SK-N-MC (cell line): ENCODE data around the gene GPX4.

Source experiments
- DNase-seq: peaks from one replicate; pipeline ENCODE4 v3.0.0-alpha.2; 2011; ENCODE audit warnings: low read depth, low spot score
- H3K27ac ChIP-seq: fragments of 200-600 bp; sonication (generic); 2 replicates; pipeline ENCODE4 v1.5.1; 2016; ENCODE audit warnings: mixed run types
- H3K36me3 ChIP-seq: fragments of 200-600 bp; sonication (generic); 2 replicates; pipeline ENCODE4 v1.6.1; 2017; ENCODE audit warnings: antibody characterized with exemption, low read length, mixed read lengths; ENCODE audit not compliant: insufficient read depth
- H3K4me3 ChIP-seq: fragments of 200-600 bp; sonication (generic); 2 replicates; pipeline ENCODE4 v1.5.1; 2016
- H3K9ac ChIP-seq: fragments of 200-600 bp; sonication (generic); 2 replicates; pipeline ENCODE4 v1.8.0; 2017; ENCODE audit warnings: mixed run types, mixed read lengths; ENCODE audit not compliant: insufficient read length
- H3K9me3 ChIP-seq: fragments of 200-600 bp; sonication (generic); 2 replicates; pipeline ENCODE4 v1.6.1; 2017; ENCODE audit warnings: low read depth, mild to moderate bottlenecking, antibody characterized with exemption, low read length, moderate library complexity, mixed read lengths
- EZH2 ChIP-seq: fragments of 200-600 bp; sonication (generic); IDR thresholded peaks from one replicate; pipeline ENCODE4 v1.6.1; 2017; ENCODE audit warnings: antibody characterized with exemption
- FOXP2 ChIP-seq: optimal IDR thresholded peaks from 2 replicates; pipeline ENCODE3; 2011; ENCODE audit warnings: mild to moderate bottlenecking, moderate library complexity; ENCODE audit not compliant: insufficient read depth; ENCODE audit errors: extremely low read length, control extremely low read depth
- POLR2AphosphoS5 ChIP-seq: IDR thresholded peaks from 2 replicates; pipeline ENCODE4 v1.6.1; 2012; ENCODE audit warnings: mild to moderate bottlenecking, low read depth, low read length, borderline replicate concordance

GPX4 gene

GRCh38 chr19:1140272-1141027, 36.7 kb downstream of the GPX4 start:
- Histone ChIP-seq H3K36me3 (no peaks in the 10 kb centered on the region; the same call in 1 of the 2 replicates), H3K27ac (no peak overlapping the region), H3K9me3 (no peaks in the 10 kb centered on the region), H3K9ac (no peak overlapping the region), H3K4me3 (no peak overlapping the region)
- TF ChIP-seq FOXP2 (no peak), EZH2 (no peak), POLR2AphosphoS5 (no peak)
- no peak for DNase-seq

- TF ChIP-seq FOXP2 (no peak), POLR2AphosphoS5 (no peak), EZH2 (no peak)
- Histone ChIP-seq H3K27ac (no peak overlapping the region), H3K36me3 (no peaks in the 10 kb centered on the region; the same call in 1 of the 2 replicates), H3K4me3 (no peak overlapping the region), H3K9ac (no peak overlapping the region), H3K9me3 (no peaks in the 10 kb centered on the region)
- DNase-seq: no peak
Observed at GRCh38 chr19:1141944-1142343, 38.1 kb downstream of the GPX4 start.

- Histone ChIP-seq H3K4me3 (no peak overlapping the region), H3K36me3 (no peaks in the 10 kb centered on the region; the same call in 1 of the 2 replicates), H3K27ac (no peak overlapping the region), H3K9ac (no peak overlapping the region), H3K9me3 (no peaks in the 10 kb centered on the region)
- TF ChIP-seq POLR2AphosphoS5: no peak
- no peak for TF ChIP-seq EZH2
- TF ChIP-seq FOXP2: no peak
- DNase-seq: no peak
Observed at GRCh38 chr19:1143828-1144399, 40.1 kb downstream of the GPX4 start.

- TF ChIP-seq POLR2AphosphoS5 (no peak), EZH2 (no peak), FOXP2 (no peak)
- no peaks in the 10 kb centered on the region; the same call in 1 of the 2 replicates for H3K36me3 ChIP-seq
- no peak for DNase-seq
- no peaks in the 10 kb centered on the region for H3K9me3 ChIP-seq
- no peak overlapping the region for H3K4me3 ChIP-seq
- H3K9ac ChIP-seq: no peak overlapping the region
- no peak overlapping the region for H3K27ac ChIP-seq
Observed at GRCh38 chr19:1144741-1145140, 40.9 kb downstream of the GPX4 start.

GRCh38 chr19:1145635-1146411, 42.0 kb downstream of the GPX4 start:
- no peak overlapping the region for H3K9ac ChIP-seq
- no peaks in the 10 kb centered on the region for H3K9me3 ChIP-seq
- DNase-seq: no peak
- H3K27ac ChIP-seq: no peak overlapping the region
- H3K4me3 ChIP-seq: no peak overlapping the region
- no peaks in the 10 kb centered on the region; the same call in 1 of the 2 replicates for H3K36me3 ChIP-seq
- TF ChIP-seq FOXP2: no peak
- TF ChIP-seq EZH2: no peak
- no peak for TF ChIP-seq POLR2AphosphoS5

- Histone ChIP-seq H3K9ac (no peak overlapping the region), H3K4me3 (no peak overlapping the region), H3K36me3 (no peaks in the 10 kb centered on the region; the same call in 1 of the 2 replicates), H3K27ac (no peak overlapping the region), H3K9me3 (no peaks in the 10 kb centered on the region)
- no peak for TF ChIP-seq POLR2AphosphoS5
- DNase-seq: no peak
Observed at GRCh38 chr19:1146412-1146699, 42.6 kb downstream of the GPX4 start.

GRCh38 chr19:1146858-1147780, 43.3 kb downstream of the GPX4 start:
- Histone ChIP-seq H3K4me3 (no peak overlapping the region), H3K36me3 (no peaks in the 10 kb centered on the region; the same call in 1 of the 2 replicates), H3K9me3 (no peaks in the 10 kb centered on the region), H3K9ac (no peak overlapping the region), H3K27ac (no peak overlapping the region)
- no peak for DNase-seq
- TF ChIP-seq EZH2 (no peak), POLR2AphosphoS5 (no peak), FOXP2 (no peak)

GRCh38 chr19:1147934-1148549, 44.2 kb downstream of the GPX4 start:
- Histone ChIP-seq H3K4me3 (no peak overlapping the region), H3K27ac (no peak overlapping the region), H3K9me3 (no peaks in the 10 kb centered on the region), H3K9ac (no peak overlapping the region), H3K36me3 (no peaks in the 10 kb centered on the region; the same call in 1 of the 2 replicates)
- no peak for DNase-seq
- no peak for TF ChIP-seq POLR2AphosphoS5
- no peak for TF ChIP-seq FOXP2
- no peak for TF ChIP-seq EZH2
